ENCODE measurements around the gene CD2.

DNA sequence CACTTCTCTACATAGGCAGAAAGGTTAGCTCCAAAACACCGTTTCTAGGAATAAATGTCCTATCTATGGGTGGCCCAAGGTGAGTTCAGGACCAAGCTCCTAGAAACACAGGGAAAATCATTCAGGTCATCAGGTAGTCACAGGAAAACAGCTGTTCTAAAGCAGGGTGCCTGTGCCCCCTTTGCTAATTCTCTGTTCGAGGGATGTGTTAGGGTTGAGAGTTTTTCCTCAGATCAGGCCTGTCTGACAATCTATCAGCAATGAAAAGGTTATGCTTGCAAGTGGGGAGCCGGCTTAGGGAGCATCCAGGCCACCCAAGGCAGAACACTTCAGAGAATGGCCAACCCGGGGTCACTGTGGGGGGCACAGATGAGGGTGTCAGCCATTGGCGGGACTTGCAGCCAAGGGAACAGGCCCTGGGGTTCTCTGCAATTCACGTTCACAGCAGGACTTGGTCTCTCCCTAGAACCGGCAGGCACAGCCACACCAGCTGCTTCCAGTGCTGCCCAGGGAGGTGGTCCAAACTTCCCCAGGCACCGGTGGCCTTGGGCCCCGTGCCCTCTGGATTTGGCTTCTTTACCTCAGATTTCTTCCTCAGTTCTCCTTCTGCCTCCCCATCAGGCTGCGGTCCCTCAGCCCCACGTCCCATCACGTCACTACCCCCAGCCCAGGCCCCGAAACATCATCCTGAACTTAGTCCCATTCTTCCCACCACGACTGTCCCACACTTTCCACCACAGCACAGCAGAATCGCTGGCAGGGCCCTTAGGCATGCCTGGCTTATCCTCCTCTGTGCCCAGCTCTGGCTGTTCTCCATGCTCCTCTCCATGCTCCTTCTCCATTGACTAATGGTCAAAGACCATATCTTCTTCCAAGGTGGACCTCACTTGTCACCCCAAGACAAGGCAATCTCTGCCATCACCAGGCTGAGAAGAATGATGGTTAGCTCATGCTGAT is 11.0 kb downstream of the CD2 start:
- TF ChIP-seq POLR2A (IDR thresholded peaks at IDR 0.05; ENCODE audit: low read length) = no peak
- no peak for TF ChIP-seq GATA1 (IDR thresholded peaks at IDR 0.05; ENCODE audit: low read depth, low read length)

Measured in erythroblast (primary cell).